Measurements from ENCODE around the gene RPS17.
"Not testable (repeated sequence)": the region's sequence is repeated elsewhere in the genome, so short reads cannot be mapped to it uniquely, and the experiment has no call there.

Gene RPS17

GRCh38 chr15:82545002-82545401 lies 4.7 kb upstream of the RPS17 start:
- no peak for DNase-seq

- DNase-seq, result no peak
Observed at GRCh38 chr15:82544431-82544830, 4.2 kb upstream of the RPS17 start.

DNA sequence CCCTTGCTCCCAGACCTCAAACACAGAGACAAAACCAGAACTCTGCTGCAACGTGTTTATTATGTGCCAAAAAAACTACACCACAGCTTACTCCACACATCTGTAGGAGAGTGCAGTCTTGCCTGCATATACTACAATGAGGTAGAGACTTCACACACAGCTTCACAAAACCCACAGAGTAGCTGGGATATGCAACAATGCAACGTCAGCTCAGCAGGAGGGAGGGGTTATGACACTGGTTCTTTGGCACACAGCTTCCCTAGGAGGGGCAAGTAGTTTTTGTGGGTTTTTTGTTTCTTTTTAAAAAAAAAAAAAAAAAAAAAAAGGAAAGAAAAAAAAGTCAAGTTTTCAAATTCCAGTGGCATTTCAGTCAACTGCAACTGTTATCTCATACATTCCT lies 2.9 kb upstream of the RPS17 start:
- no peak for DNase-seq

DNA sequence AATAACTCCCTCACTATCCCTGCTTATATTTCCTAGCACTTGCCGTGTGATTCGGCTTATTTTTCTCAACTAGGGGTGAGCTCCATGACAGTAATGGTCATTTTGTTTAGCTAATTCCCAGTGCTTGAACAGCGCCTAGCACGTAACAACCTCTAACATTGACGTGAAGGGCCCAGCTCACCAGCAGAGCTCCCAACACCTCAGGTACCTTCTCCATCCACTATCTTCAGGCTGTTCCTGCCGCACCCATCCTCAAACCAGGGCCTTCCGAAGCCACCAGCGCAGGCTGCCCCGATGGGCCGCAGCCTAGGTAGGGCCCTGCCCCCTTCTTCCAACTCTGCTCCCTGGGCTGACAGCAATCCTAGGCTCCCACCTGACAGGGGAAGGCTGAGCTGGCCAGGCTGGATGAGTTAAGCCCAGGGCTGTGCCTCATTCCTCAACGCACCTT lies 751 bp upstream of the RPS17 start:
- DNase-seq, result no peak

DNA sequence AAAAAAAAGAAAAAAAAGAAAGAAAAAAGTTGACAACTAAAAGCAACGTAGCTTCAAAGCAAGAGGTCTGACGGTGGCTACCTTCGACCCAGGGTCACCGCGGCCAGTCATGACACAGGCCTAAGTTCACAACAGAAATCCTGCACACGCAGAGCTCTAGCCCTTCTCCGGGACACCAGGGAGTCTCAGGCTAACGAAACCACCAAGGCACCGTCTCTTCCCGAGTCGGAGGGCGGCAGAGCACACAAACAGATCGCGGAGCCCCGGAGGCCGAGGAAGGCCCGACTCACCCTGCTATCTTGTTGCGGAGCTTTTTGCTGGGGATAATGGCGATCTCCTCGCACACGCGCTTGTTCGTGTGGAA lies 584 bp downstream of the RPS17 start:
- DNase-seq, result no peak

DNA sequence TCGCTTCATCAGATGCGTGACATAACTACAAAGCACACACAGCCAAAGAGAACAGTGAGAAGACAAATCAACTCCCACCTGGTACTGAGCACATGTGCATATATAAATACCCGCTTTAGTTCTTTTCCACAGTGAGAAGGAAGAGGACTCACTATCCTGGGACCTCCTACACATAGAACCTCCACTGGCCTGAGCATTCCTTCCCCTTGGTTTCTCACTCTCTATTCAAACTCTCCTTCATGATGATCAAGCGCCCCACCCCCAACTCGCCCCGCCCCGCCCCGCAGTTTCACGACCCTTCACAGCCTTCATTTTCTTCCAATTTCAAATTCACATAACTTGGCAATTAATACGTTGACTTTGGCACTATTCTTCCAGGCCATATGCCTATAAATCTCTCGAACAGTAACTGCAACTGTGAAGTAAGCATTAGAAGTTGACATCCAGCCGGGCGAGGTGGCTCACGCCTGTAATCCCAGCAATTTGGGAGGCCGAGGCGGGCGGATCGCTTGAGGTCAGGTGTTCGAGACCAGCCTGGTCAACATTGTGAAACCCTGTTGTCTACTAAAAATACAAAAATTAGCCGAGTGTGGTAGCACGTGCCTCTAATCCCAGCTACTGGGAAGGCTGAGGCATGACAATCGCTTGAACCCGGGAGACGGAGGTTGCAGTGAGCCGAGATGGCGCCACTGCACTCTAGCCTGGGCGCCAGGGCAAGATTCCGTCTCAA lies 1.1 kb downstream of the RPS17 start:
- DNase-seq, result no peak

- no peak for DNase-seq
Observed at GRCh38 chr15:82537351-82537908, 2.8 kb downstream of the RPS17 start.

GRCh38 chr15:82536409-82537350 lies 3.6 kb downstream of the RPS17 start:
- DNase-seq, result no peak

GRCh38 chr15:82535566-82536408 lies 4.5 kb downstream of the RPS17 start:
- no peak for DNase-seq

GRCh38 chr15:82535151-82535550 lies 5.1 kb downstream of the RPS17 start:
- not testable (repeated sequence) for DNase-seq

DNA sequence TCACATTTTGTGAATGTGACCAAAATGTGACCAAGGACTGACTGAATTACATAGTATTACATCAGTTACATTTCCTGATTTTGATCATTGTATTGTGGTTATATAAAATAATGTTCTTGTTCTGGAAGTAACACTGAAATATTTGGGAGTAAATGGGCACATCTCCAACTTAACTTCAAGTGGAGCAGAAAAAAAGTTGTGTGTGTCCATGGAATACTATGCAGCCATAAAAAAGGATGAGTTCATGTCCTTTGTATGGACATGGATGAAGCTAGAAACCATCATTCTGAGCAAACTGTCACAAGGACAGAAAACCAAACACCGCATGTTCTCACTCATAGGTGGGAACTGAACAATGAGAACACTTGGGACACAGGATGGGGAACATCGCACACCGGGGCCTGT lies 5.8 kb downstream of the RPS17 start:
- not testable (repeated sequence) for DNase-seq

- DNase-seq, result no peak
Observed at GRCh38 chr15:82533801-82534200, 6.5 kb downstream of the RPS17 start.

DNA sequence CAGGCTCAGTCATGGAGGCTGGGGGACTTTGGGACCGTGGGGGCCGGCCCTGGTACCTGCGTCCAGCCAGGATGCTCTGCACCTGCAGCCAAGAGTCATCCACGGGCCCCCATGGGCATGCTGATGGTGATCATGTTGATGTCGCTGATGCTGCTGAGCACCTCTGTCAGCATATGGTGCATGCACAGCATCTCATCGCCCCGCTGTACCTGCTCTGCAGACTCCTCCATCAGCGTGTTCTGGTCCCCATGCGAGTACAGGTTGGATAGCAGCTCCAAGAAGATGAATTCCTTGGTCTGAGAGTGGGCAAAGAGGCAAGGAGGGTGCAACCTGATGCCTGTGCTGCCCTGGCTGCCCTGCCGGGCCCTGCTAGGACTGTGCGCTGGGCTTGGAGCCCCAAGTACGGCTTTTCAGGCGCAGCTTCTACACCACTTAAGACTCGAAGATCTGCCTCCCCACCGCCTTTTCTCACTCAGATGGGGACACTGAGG lies 7.2 kb downstream of the RPS17 start:
- no peak for DNase-seq

GRCh38 chr15:82532383-82532990 lies 7.8 kb downstream of the RPS17 start:
- DNase-seq, result no peak

- no peak for DNase-seq
Observed at GRCh38 chr15:82531496-82532382, 8.5 kb downstream of the RPS17 start.

GRCh38 chr15:82530606-82531379 lies 9.5 kb downstream of the RPS17 start:
- no peak for DNase-seq

DNA sequence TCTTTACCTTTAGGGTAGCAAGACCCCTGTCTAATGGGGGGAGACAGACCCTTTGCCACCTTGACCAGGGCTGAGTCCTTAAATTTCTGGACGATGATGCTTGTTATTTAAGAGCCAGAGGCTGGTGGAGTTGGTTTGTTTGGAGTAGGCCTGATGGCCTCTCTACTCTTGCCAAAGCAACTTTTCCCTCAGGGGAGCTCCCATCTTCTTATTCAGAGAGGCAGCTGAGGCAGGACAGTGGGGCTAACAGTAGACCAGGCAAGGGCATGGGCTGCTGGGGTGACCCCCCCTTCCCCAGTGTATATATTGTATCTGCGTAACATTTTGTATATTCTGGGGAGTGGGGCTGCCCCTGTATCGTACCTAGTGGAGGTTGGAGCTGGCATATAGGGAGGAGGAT lies 10.3 kb downstream of the RPS17 start:
- DNase-seq, result no peak

DNA sequence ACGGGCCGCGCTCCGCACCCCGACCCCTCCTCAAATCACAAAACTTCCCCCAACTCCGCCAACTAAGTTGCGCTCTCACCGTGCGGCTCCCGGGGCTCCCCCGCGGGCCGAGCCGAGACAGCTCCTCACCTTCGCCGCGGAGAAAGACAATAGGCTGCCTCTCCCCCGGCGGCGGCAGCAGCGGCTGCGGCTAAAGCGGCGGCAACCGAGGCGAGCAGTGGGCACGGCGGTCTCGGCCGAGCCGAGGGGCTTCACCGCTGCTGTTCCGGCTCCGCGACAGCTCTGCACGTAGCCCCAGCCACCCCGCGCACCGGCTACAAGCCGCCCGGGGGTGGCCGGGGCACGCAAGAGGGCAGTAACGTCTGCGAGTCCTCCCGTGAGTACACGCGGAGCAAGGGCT lies 26.7 kb downstream of the RPS17 start:
- DNase-seq, result not testable (repeated sequence)

DNA sequence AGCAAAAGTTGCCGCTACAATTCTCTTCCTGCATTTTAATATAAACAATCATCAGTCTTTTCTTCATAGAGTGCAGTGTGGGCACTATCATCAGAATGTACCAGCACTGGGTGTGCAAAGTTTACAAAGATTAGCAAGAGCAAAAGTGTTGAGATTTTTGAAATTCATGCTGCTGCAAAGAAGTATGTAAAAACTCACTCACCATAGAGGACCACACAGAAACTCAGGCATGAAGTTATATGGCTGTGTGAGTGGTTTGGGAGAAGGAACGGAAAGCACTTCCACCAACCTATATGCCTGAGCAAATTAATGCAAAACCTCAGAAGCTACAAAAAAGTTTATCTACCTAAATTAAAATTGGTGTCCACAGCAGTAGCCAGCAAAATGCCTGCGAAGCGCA lies 32.6 kb downstream of the RPS17 start:
- DNase-seq, result not testable (repeated sequence)

GRCh38 chr15:82507087-82507486 lies 33.2 kb downstream of the RPS17 start:
- DNase-seq, result not testable (repeated sequence)

Measured in NCI-H1930 (cell line).